Sciatic nerve (tissue), 2 donors: ENCODE measurements around the gene XRCC5. TPM values are rescaled to one million over a fixed set of nuclear protein-coding genes. Genes with fewer than 3 reads are reported as not detected.

Source experiments
- ATAC-seq: fragments of 200-7000 bp; cut with Tn5 transposase; one replicate; pipeline ENCODE4 v1.9.1; 2020; ENCODE audit warnings: mild to moderate bottlenecking, moderate library complexity
- DNase-seq: peaks from one replicate; pipeline ENCODE4 v3.0.0-alpha.2; 2020; ENCODE audit warnings: low spot score
- intact Hi-C: fragments of 100-400 bp; cut with DNase I; formaldehyde crosslinking; loops from one replicate; pipeline ENCODE4 v1.14.2; 2022
- total RNA-seq: library from RNA; stranded (reverse); fragmentation: NEBNext Ultra II Directional; extraction: Animal tissue kit (Norgen Biotek cat#: 25700); gene quantifications from one replicate; pipeline ENCODE4 v1.2.1, GENCODE V29; 2021
- donor health status: DM: no; HTN: no; CAD: no.
- donor health status: DM: no; HTN: no; CAD: no.

The XRCC5 gene
- total RNA-seq, 1 donor from 2014 or later = 173 TPM

- intact Hi-C loops = no loop called here
- ATAC-seq = no peak
- DNase-seq = no peak
Measured at GRCh38 chr2:216243026-216243425, 133.9 kb downstream of the XRCC5 start.

DNA sequence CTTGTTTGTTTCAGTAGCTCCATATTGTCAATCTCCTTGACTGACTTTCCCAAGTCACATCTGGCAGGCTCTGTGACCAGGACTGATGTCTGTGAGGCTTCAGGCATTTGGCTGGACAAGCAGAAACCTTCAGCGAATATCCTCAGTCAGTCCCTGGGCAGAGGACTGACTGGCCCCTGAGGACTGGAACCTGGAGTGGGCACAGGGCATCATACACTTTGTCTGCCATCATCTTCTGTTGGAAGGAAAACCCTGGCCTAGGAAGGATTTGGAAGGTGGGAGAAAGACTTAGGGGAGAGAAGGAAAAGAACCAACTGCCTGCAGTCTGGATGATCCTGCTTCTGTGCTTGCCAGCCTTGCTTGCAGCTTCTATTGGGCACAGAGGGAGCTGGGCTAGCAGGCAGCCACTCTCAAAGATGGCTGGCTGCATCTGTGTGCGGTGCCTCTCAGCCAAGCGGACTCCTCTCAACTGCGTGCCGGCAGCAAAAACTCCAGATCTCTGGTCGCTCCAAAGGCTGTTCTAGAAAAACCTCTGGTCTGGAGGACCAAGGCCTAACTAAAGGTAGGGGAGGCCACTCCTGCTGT is 136.3 kb downstream of the XRCC5 start:
- ATAC-seq (no peak), DNase-seq (no peak)
- intact Hi-C loops = no loop called here

- DNase-seq = no peak
- ATAC-seq = no peak
Measured at GRCh38 chr2:216246766-216247165, 137.6 kb downstream of the XRCC5 start.

More at GRCh38 chr2:216246766-216247165, 137.6 kb downstream of the XRCC5 start:
- intact Hi-C loops = no loop called here

Other genes with a start within 250 kb of the XRCC5 start
- 5.9 TPM for gene MREG, start 95.8 kb upstream of the XRCC5 start, total RNA-seq
- 15.1 TPM for gene PECR, start 27.5 kb upstream of the XRCC5 start, total RNA-seq
- gene TMEM169, start 27.4 kb upstream of the XRCC5 start, total RNA-seq = 1.6 TPM